Muscle of arm (tissue), 12 donors: ENCODE measurements around the gene AP4M1. TPM values are rescaled to one million over a fixed set of nuclear protein-coding genes. Genes with fewer than 3 reads are reported as not detected.

Experiments
- DNase-seq: peaks from one replicate; pipeline ENCODE4 v3.0.0-alpha.2; 2013
- polyA plus RNA-seq, 12 donors: library from polyadenylated mRNA; unstranded; fragments of 120-200 nt; gene quantifications; one replicate each; pipeline ENCODE4 v1.2.1, GENCODE V29; 2013; ENCODE audit not compliant: insufficient read length in 12 of 12

AP4M1 gene
- polyA plus RNA-seq, 12 donors = 13.9 to 25.7 (median 22.2) TPM; not detected in 1

- no peak for DNase-seq
Observed at GRCh38 chr7:100105534-100105933, 4.1 kb downstream of the AP4M1 start.

- no peak for DNase-seq
Observed at GRCh38 chr7:100106633-100107032, 5.2 kb downstream of the AP4M1 start.

- no peak for DNase-seq
Observed at GRCh38 chr7:100107125-100107737, 5.8 kb downstream of the AP4M1 start.

GRCh38 chr7:100107890-100108289 is 6.4 kb downstream of the AP4M1 start:
- DNase-seq = no peak

GRCh38 chr7:100109521-100110163 is 8.2 kb downstream of the AP4M1 start:
- DNase-seq = no peak

GRCh38 chr7:100111156-100111555 is 9.7 kb downstream of the AP4M1 start:
- DNase-seq = no peak

- no peak for DNase-seq
Observed at GRCh38 chr7:100111914-100112313, 10.5 kb downstream of the AP4M1 start.

GRCh38 chr7:100115026-100115425 is 13.6 kb downstream of the AP4M1 start:
- DNase-seq = no peak

GRCh38 chr7:100118388-100119071 is 17.1 kb downstream of the AP4M1 start:
- DNase-seq = no peak

- peak; percentile 98 for DNase-seq
Observed at GRCh38 chr7:100119072-100119969, 17.9 kb downstream of the AP4M1 start, which contains the start of the genes CNPY4 and TAF6. Gene CNPY4, plus strand, starts transcription at chr7:100119634. Its CDS starts 111 bp downstream, at chr7:100119745. Gene TAF6, minus strand, starts transcription at chr7:100119358. Its CDS starts 5,149 bp downstream, at chr7:100114209.

GRCh38 chr7:100119970-100120732 is 18.7 kb downstream of the AP4M1 start:
- peak; percentile 80 for DNase-seq

- no peak for DNase-seq
Observed at GRCh38 chr7:100120733-100121036, 19.2 kb downstream of the AP4M1 start.

GRCh38 chr7:100122067-100122466 is 20.6 kb downstream of the AP4M1 start:
- DNase-seq = no peak

GRCh38 chr7:100122568-100122967 is 21.1 kb downstream of the AP4M1 start:
- no peak for DNase-seq

GRCh38 chr7:100124301-100125230 is 23.1 kb downstream of the AP4M1 start:
- no peak for DNase-seq

- no peak for DNase-seq
Observed at GRCh38 chr7:100126239-100126930, 24.9 kb downstream of the AP4M1 start.

- peak; percentile 96 for DNase-seq
Observed at GRCh38 chr7:100126931-100127865, 25.8 kb downstream of the AP4M1 start, which contains the start of gene MBLAC1. Gene MBLAC1, plus strand, starts transcription at chr7:100126967. Its CDS starts 429 bp downstream, at chr7:100127396.
